CD4-positive, alpha-beta T cell treated with Interleukin-12 subunit alpha and Interleukin-12 subunit beta, for 1 hour (primary cell): ENCODE data around the gene RHBDF2.

Source experiments
- DNase-seq: peaks from one replicate; pipeline ENCODE4 v3.0.0-alpha.2; 2020

The RHBDF2 gene

DNA sequence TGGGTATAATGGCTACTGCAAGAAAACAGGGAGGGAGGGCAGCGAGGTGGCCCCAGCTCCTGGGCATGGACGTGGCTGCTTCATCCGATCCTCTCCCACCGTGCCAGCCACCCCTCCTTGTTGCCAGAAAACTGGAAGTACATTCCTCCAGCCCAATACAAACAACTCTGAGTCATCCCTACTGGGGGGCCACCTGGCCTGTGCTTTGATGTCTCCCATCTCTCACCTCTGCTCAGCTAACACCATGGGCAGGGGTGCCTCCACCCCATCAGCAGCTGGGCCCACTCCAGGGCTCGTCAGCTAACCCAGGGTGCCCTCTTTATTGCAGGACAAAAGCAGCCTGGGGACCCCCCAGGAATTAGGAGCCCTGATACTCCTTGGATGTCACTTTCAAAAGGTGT is 2.0 kb downstream of the RHBDF2 start:
- no peak for DNase-seq

GRCh38 chr17:76498876-76499251 is 2.4 kb downstream of the RHBDF2 start:
- no peak for DNase-seq

DNA sequence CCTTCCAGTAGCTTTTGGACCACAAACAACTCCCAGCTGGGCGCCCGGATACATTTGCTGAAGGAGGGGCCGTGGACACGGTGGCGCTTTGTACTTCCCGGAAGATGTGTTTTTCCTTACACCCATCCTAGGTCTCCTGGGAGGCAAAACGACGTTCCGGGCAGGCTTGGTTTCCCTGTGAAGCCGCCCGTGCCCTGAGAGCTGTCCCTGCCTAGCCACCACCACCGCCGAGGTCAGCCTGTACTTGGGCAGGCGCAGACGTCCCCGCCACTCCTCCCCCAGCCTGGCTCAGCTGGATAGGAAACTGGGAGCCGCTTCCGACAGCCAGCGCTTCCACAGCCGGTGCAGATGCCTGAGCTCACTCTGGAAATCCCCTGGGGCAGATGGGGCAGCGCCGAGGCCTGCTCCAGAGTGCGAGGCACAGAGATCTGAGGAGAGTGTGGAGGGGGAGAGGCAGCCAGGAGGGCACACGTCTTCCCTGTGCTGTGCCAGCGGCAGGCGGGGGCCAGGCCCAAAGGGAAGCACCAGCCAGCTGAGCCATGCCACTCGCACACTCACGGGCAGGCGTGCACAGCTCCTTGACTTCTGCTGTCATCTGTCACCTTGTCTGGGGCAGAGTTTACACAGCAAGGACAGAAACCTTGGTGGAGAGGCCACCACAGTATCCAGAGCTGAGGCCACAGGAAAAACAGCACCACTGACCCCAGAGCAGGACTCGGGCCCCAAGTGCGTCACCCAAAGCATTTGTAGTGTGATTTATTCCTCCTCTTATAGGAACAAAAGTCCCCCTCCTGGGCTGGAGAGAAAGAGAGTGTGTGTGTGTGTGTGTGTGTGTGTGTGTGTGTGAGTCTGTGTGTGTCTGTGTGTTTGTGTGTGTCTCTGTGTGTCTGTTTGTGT is 3.0 kb downstream of the RHBDF2 start:
- no peak for DNase-seq

- DNase-seq: no peak
Observed at GRCh38 chr17:76497699-76497978, 3.6 kb downstream of the RHBDF2 start.

- DNase-seq: no peak
Observed at GRCh38 chr17:76496464-76496863, 4.8 kb downstream of the RHBDF2 start.

- DNase-seq: no peak
Observed at GRCh38 chr17:76495663-76496400, 5.4 kb downstream of the RHBDF2 start.

- peak; percentile 47 for DNase-seq
Observed at GRCh38 chr17:76493505-76494167, 7.6 kb downstream of the RHBDF2 start.

DNA sequence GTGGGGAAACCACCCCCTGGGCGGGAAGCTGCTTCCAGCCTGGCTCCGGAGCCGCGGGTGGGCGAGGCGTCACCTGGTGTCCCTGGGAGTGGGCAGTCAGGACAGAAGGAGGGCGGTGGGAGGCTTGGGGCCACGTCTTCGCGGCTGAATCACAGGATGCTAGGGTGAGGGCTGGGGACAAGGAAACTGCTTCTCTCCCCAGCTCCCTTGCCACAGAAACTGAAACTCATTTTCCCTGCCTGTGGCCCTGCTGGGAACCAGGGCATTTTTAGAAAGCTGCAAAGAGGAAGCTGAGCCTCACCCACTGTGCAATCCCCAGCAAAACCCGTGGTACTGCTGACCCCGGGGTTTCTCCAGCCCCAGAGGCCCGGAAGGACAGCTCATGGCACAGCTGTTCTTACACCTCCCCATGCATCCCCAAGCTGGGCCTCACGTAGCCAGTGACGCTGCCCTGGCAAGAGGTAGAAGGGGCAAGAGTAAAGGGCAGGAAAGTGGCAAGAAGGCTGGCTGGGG is 8.2 kb downstream of the RHBDF2 start:
- DNase-seq: peak; percentile 57

DNA sequence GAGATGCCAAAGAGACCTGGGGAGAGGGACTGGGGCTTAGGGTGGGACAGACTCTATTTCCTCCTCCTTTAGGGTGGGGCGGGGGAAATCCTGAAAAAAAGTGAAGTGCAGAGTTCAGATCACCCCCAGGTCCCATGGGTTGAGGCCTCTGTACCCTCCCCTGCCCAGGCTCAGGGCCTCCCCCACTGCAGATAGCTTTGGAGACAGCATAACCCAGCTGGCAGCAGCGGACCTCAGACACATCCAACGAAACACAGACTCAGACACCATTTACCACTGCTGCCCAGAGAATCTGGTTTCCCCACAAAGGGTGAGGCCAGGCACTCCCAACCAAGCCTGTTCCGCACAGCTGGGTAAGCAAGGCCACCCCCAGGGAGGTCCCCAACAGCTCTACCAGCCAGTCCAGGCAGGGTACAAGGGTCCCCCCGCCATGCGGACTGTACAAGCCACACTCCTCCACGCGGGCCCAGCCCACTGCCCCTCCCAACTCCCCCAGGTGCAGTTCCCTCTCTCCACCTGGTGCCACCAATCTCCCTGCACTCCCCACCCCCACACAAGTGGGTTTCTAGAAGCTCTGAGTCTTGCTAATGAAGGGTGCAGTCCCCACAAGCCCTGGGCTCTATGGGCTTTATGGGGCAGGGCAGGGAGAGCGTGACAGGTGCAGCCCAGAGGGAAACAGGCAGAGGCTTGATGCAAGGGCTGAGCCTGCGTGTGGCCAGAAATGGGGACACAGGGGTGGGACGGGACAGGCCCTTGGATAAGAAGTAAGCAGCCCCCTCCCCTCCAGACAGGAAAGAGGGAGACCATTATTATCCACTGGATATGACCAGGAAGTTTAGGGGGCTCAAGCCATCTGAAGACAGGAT is 8.9 kb downstream of the RHBDF2 start:
- DNase-seq: peak; percentile 8

GRCh38 chr17:76491271-76492122 is 9.7 kb downstream of the RHBDF2 start:
- DNase-seq: no peak

GRCh38 chr17:76490112-76490710 is 11.0 kb downstream of the RHBDF2 start:
- no peak for DNase-seq

- DNase-seq: no peak
Observed at GRCh38 chr17:76487451-76488192, 13.6 kb downstream of the RHBDF2 start.

GRCh38 chr17:76485569-76485968 is 15.7 kb downstream of the RHBDF2 start:
- DNase-seq: no peak

- no peak for DNase-seq
Observed at GRCh38 chr17:76484228-76484725, 16.9 kb downstream of the RHBDF2 start.

GRCh38 chr17:76481071-76481655 is 20.1 kb downstream of the RHBDF2 start:
- DNase-seq: no peak

DNA sequence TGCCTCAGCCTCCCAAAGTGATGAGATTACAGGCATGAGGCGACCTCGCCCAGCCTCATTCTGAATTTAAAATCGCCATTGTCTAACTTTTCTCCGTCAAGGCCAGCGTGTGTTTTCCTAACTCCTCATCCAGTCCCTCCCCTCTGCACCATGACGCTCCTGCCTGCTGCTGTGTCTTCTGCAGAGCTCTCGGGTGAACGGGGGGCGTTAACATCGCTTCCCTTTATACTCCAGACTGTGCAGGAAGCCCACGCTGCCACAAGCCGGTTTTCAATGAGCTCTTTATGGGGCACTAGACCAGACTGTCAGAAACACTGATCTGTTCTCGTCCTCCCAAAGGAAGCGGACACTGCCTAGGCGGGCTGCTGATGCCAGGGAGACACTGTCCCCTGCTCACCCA is 20.6 kb downstream of the RHBDF2 start:
- DNase-seq: no peak

DNA sequence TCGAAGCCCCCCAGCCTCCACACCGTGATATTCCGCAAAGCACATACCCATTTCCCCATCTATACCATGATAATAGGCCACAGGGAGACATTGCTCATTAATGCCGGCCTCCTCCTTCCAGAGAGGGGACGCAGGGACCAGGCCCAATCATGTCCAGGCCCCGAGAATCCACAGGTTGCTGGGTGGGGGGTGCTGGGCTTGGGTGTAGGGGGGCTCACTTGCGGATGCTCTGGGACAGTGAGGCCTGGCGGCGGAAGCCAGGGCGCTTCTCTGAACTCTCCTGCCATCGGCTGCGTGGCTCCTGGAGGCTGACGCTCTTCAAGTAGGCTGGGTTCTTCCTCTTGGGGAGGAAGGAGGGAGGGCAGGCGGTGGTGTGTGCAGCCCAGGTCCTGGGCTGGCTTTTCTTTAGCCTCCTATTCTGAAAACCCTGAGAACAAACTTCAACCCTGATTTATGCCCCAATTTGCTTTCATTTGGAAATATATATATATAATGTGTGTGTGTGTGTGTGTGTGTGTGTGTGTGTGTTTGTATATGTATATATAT is 21.6 kb downstream of the RHBDF2 start:
- DNase-seq: no peak

DNA sequence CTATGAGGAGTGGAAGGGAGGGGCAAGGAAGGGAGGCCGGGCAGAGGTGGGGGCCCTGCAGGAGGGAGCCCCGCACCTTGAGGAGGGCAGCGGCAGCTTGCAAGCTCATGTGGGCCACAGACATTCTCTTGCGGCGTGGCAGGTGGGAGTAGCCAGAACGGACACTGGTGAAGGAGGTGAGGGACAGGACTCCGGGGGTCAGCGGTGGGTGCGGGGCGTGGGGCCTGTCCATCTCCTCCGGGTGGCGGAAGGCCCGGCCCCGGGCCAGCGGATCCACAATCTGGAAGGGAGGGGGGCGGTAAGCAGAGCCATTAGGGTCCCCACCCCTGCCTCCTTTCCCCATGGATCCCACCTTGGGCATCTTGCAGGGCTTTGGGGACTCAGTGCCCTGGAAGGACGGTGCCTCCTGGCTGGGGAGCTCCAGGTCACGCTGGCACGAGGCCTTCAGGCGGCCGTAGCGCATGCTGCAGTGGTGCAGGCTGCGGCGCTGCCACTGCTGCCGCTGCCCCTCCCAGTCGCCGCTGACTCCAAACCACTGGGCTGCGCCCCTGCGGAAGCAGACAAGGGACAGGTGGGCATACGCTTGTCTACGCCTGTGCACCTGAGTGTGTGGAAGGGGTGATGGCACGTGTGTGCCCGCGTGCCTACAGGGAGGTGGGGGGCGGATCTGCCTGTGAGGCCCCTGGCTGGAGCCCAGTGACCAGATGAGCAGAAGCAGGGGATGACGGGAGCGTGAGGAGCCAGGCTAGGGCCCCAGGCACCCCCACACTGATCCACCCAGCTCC is 22.3 kb downstream of the RHBDF2 start:
- no peak for DNase-seq

- no peak for DNase-seq
Observed at GRCh38 chr17:76478097-76478496, 23.1 kb downstream of the RHBDF2 start.
